GM12874 (cell line): ENCODE results near the gene PTPRO.

Experiments used
- TF ChIP-seq, protein P1 (sequence below): IDR thresholded peaks from 2 replicates; pipeline ENCODE4 v1.5.1; 2011; ENCODE audit warnings: low read depth, mild to moderate bottlenecking, control low read depth, low read length, moderate library complexity; ENCODE audit not compliant: insufficient read depth

PTPRO gene

DNA sequence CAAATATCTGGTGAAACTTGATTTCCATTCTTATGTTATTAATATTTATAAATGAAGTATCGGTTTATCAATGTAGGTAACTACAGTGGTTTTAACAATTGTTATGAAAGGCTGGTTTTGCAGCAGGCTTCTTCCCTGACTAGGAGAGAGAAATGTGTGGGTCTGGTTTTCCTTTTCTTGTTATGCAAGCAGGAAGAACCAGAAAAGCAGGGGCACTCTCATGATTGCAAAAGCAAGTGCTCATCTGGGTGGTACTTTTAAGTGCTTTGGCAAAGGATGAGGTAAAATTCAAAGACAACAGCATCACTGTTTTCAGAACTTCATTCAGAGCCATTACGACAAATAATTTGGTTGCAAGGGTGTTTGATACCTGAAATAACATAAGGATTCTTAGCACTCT lies 105.6 kb downstream of the PTPRO start:
- TF ChIP-seq, protein P1, sequence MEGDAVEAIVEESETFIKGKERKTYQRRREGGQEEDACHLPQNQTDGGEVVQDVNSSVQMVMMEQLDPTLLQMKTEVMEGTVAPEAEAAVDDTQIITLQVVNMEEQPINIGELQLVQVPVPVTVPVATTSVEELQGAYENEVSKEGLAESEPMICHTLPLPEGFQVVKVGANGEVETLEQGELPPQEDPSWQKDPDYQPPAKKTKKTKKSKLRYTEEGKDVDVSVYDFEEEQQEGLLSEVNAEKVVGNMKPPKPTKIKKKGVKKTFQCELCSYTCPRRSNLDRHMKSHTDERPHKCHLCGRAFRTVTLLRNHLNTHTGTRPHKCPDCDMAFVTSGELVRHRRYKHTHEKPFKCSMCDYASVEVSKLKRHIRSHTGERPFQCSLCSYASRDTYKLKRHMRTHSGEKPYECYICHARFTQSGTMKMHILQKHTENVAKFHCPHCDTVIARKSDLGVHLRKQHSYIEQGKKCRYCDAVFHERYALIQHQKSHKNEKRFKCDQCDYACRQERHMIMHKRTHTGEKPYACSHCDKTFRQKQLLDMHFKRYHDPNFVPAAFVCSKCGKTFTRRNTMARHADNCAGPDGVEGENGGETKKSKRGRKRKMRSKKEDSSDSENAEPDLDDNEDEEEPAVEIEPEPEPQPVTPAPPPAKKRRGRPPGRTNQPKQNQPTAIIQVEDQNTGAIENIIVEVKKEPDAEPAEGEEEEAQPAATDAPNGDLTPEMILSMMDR: no peak

DNA sequence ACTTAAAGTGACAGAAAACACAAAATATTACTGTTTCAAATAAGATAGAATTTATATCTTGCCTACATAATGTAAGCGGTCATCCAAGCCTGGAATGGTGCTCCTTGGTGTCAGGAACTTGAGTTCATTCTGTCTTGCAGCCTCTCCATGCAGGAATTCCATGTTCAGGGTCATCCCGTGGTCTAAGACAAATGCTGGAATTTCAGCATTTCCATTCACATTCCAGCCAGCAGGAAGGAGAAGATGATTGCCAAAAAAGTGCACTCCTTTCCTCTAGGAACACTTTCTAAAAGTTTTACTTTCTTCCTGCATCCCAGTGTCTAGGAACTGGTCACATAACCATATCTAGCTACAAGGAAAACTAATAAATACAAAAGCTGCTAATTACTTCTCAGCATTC lies 106.3 kb downstream of the PTPRO start:
- TF ChIP-seq, protein P1: no peak

DNA sequence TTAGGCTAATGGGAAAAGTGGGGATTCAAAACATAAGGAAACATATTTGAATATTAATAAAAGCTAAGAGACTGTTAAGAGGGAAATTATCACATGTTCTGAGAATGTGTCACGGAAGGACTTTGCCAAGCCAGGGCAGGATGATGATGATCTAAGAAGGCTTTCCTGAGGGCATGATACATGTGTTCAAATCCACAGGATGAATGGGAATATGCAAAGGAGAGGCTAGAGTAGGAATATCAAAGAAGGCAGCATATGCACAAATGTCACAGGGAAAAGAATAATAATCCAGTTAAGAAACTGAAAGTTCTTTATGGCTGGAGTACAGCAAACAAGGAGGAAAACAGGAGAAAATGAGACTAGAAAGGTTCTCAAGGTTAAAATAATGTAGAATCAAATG lies 107.0 kb downstream of the PTPRO start:
- TF ChIP-seq, protein P1: no peak

DNA sequence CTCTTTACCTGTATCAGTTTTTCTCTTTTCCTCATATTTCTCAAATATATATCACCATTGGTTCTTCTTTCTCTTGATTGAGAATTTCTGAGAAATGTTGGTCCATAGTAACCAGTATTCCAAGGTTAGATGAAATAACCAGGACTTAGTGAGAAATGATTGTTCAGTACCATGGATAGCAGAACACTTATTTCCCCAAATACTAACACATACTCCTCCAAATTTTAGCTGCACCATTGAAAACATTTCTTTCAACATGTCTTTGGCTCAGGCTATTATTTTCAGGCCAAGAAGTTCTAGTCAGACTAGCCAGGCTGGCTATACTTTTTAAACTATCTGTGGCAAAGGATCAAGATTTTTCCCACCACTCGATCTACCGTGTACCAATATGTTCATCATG lies 113.3 kb downstream of the PTPRO start:
- TF ChIP-seq, protein P1: no peak

DNA sequence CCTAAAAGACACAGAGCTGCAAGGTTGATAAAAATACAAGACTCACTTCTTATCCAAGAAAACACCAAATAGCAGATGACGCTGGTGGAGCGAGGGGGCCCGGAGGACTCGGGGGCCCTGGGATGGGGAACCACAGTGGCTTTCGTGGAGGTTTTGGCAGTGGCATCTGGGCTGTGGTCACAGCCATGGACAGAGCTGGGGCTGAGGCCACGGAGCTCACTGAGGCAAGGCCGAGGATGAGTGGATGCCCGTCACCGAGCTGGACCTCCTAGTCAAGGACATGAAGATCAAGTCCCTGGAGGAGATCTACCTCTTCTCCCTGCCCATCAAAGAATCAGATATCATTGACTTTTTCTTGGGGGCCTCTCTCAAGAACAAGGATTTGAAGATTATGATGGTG lies 117.2 kb downstream of the PTPRO start:
- TF ChIP-seq, protein P1: no peak

DNA sequence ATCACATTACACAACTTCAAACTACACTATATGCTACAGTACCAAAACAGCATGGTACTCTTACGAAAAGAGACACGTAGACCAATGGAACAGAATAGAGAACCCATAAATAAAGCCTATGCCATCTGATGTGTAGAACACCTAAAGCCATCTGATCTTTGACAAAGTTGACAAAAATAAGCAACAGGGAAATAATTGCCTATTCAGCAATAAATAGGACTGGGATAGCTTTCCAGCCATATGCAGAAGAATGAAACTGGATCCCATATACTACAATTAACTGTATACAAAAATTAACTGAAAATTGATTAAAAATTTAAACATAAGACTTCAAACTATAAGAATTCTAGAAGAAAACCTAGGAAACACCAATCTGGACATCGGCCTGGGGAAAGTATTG lies 120.7 kb downstream of the PTPRO start:
- TF ChIP-seq, protein P1: no peak

DNA sequence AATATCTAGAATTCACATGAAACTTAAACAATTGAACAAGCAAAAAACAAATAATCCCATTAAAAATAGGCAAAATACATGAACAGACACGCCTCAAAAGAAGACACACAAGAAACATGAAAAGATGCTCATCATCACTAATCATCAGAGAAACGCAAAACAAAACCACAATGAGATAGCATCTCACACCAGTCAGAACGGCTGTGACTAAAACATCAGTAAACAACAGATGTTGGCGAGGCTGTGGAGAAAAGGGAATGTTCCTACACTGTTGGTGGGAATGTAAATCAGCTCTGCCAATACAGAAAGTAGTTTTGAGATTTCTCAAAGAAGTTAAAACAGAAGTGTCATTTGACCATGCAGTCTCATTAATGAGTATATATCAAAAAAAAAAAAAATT lies 121.3 kb downstream of the PTPRO start:
- TF ChIP-seq, protein P1: no peak

DNA sequence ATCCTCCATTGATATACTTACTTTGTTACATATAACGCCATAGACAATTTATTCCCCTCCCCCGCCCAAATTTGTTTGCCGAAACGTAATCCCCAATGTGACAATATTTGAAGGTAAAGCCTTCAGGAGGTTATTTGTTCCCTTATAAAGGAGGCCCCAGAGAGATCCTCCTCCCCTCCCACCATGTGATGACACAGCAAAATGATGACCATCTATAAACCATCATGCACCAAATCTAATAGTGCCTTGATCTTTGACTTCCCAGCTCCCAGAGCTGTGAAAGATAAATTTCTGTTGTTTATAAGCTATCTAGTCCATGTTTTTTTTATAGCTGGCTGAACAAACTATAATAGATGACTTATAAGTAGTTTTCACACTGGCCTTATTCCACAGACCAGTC lies 122.2 kb downstream of the PTPRO start:
- TF ChIP-seq, protein P1: no peak
